Kidney (tissue), 14 donors: Measurements from ENCODE around the gene TSHZ2. TPM values are rescaled to one million over a fixed set of nuclear protein-coding genes. Genes with fewer than 3 reads are reported as not detected.

ENCODE experiments used
- DNase-seq, 5 donors: peaks; one replicate each; pipeline ENCODE4 v3.0.0-alpha.2; 2013 to 2020
- FAIRE-seq: peaks from 2 replicates; lab custom pipeline; 2012; peaks lifted over from hg19 to GRCh38; lab: Jason Lieb, UNC
- H3K27ac ChIP-seq, 2 donors: one replicate each; pipeline ENCODE4 v1.7.0; 2013; ENCODE audit warnings: low read depth in 2 of 2, low read length in 2 of 2, inconsistent platforms in 1 of 2
- H3K27me3 ChIP-seq: one replicate; pipeline ENCODE4 v1.7.1; 2013; ENCODE audit warnings: low read length, inconsistent platforms; ENCODE audit not compliant: control insufficient read depth, insufficient read depth
- H3K36me3 ChIP-seq, 3 donors: one replicate each; pipeline versions ENCODE4 v1.7.0 to v1.7.1; 2013; ENCODE audit warnings: low read length in 3 of 3, control low read depth in 1 of 3, inconsistent platforms in 1 of 3; ENCODE audit not compliant: insufficient read depth in 3 of 3, control insufficient read depth in 2 of 3
- H3K4me1 ChIP-seq, 3 donors: one replicate each; pipeline versions ENCODE4 v1.7.0 to v1.7.1; 2013; ENCODE audit warnings: low read length in 3 of 3, inconsistent platforms in 1 of 3, low read depth in 1 of 3; ENCODE audit not compliant: control insufficient read depth in 2 of 3, insufficient read depth in 2 of 3
- H3K4me3 ChIP-seq, 3 donors: one replicate each; pipeline versions ENCODE4 v1.7.0 to v1.8.1; 2013; ENCODE audit warnings: low read length in 3 of 3, control low read depth in 1 of 3, inconsistent platforms in 1 of 3
- H3K9ac ChIP-seq, 3 donors: one replicate each; pipeline versions ENCODE4 v1.7.0 to v1.7.1; 2013; ENCODE audit warnings: low read length in 3 of 3, control low read depth in 1 of 3, inconsistent platforms in 1 of 3
- H3K9me3 ChIP-seq, 3 donors: one replicate each; pipeline versions ENCODE4 v1.7.0 to v1.7.1; 2013; ENCODE audit warnings: low read length in 3 of 3, control low read depth in 1 of 3, inconsistent platforms in 1 of 3; ENCODE audit not compliant: control insufficient read depth in 2 of 3, insufficient read depth in 1 of 3
- CTCF ChIP-seq: IDR thresholded peaks from 3 replicates; pipeline ENCODE4 v1.5.1; 2012; ENCODE audit warnings: mild to moderate bottlenecking, moderate library complexity, borderline replicate concordance; ENCODE audit not compliant: insufficient read depth; ENCODE audit errors: extremely low read depth
- intact Hi-C: fragments of 100-400 bp; cut with DNase I; formaldehyde crosslinking; loops from one replicate; pipeline ENCODE4 v1.11.1; 2022
- polyA plus RNA-seq: library from polyadenylated mRNA; stranded (reverse); fragments of 350-450 nt; fragmentation: Illumina TruSeq; extraction: RNeasy Lipid Tissue Mini Kit (QIAGEN cat#74804); gene quantifications from one replicate; pipeline ENCODE4 v1.2.3, GENCODE V29; 2014; ENCODE audit warnings: low read depth, low replicate concordance; ENCODE audit not compliant: insufficient read depth
- total RNA-seq: library from RNA; stranded (reverse); fragmentation: NEBNext Ultra II Directional; extraction: Animal tissue kit (Norgen Biotek cat#: 25700); gene quantifications from one replicate; pipeline ENCODE4 v1.2.1, GENCODE V29; 2021
- donor health status: control.
- donor health status: control.
- donor health status: control.
- donor health status: control.
- donor health status: control.
- donor health status: DM: yes; HTN: yes; CAD: no.
- donor health status: Normal renal cell carcinoma (clear cell type).

TSHZ2 gene
- total and polyA plus RNA-seq, 2 donors from 2014 or later, result 0.86 to 15.5 TPM

DNA sequence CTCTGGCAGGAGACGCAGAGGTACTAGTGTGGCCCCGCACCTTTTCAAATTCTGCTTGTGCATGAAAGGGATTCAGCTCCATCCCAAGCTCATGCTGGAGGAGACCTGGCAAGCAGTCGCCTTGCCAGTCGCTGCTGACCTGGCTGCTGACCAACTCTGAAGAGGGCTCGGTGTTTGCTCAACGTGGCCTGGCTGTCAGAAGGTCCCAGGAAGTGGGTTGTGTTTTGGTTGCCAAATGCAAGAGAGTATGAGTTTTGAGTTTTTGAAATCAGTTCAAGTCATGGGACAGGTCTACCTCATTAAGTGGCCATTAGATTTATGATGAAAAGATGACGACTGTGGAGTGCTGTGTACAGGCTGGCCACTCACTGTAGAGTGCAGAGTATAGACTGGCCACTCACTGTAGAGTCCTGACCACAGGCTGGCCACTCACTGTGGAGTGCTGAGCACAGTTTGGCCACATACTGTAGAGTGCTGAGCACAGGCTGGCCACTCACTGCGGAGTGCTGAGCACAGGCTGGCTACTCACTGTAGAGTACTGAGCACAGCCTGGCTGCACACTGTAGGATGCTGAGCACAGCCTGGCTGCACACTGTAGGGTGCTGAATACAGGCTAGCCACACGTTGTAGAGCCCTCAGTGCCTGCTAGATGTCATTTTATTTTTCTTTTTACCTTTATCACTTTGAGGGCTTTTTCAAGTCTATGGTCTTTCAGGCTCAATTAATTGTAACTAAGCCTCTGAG, 427.6 kb downstream of the TSHZ2 start:
- H3K9me3 ChIP-seq, result no peaks in the 10 kb centered on the region
- TF ChIP-seq CTCF, result no peak
- H3K4me1 ChIP-seq, result no peaks in the 10 kb centered on the region
- no peak overlapping the region for H3K27ac ChIP-seq
- no peak overlapping the region for H3K9ac ChIP-seq
- no peak for DNase-seq
- no peaks in the 10 kb centered on the region for H3K27me3 ChIP-seq
- no peaks in the 10 kb centered on the region for H3K36me3 ChIP-seq
- H3K4me3 ChIP-seq, result no peak overlapping the region
- FAIRE-seq, result no peak
- intact Hi-C loops, result no loop called here

DNA sequence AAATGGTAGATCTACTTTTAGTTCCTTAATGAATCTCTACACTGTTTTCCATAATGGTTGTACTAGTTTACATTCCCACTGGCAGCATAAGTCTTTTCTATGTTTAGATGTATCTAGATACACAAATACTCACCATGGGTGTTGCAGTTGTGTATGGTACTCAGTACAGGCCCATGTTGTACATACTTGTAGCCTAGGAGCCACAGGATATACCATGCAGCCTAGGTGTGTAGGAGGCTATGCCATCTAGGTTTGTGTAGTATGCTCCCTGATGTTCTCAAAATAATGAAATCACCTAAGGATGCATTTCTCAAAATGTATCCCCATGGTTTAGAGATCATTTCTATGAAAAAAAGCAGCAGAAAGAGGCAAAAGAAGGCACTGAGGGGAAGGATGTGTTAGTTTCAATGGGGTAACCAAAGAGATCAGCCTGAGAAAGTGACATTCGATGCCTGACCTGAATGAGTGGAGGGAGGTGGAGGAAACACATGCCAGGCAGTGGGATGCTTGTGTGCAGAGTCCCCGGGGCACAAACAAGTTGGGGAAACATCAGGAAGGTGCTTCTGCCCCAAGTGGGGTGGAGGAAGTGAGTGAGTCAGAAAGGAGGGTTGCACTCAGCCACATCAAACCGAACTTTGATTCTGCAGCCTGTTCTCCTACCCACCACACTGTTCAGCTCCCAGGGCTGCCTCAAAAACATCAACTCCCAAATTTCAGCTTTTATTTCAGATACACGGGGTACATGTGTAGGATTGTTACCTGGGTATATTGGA, 430.3 kb downstream of the TSHZ2 start:
- Histone ChIP-seq H3K27me3 (no peaks in the 10 kb centered on the region), H3K9me3 (no peaks in the 10 kb centered on the region), H3K9ac (no peak overlapping the region), H3K4me3 (no peak overlapping the region), H3K36me3 (no peaks in the 10 kb centered on the region), H3K27ac (no peak overlapping the region), H3K4me1 (no peaks in the 10 kb centered on the region)
- TF ChIP-seq CTCF, result no peak
- intact Hi-C loops, result no loop called here
- DNase-seq (no peak), FAIRE-seq (no peak)

DNA sequence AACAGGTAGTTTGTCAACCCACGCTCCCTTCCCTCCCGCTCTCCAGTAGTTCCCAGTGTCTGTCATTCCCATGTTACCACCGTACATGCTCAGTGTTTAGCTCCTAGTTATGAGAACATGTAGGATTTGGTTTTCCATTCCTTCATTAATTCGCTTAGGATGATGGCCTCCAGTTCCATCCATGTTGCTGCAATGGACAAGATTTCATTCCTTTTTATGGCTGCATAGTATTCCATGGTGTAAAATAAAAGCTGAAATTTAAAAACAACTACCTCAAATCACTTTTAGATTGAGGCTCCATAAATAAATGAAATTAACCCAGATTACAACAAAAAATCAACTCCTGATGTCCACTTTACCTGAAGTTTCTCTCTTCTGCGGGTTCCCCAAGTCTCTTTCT, 430.9 kb downstream of the TSHZ2 start:
- intact Hi-C loops, result no loop called here
- no peak overlapping the region for H3K9ac ChIP-seq
- no peaks in the 10 kb centered on the region for H3K9me3 ChIP-seq
- no peaks in the 10 kb centered on the region for H3K36me3 ChIP-seq
- no peaks in the 10 kb centered on the region for H3K27me3 ChIP-seq
- TF ChIP-seq CTCF, result no peak
- H3K4me3 ChIP-seq, result no peak overlapping the region
- DNase-seq (no peak), FAIRE-seq (no peak)
- no peaks in the 10 kb centered on the region for H3K4me1 ChIP-seq
- H3K27ac ChIP-seq, result no peak overlapping the region
